HFF-Myc (cell line): ENCODE results near the gene ADAP1.

ENCODE experiments used
- DNase-seq: peaks from one replicate; pipeline ENCODE4 v3.0.0-alpha.2; 2011; ENCODE audit warnings: low read depth; ENCODE audit errors: extremely low read depth
- H3K4me3 ChIP-seq: replicated peaks from 2 replicates; pipeline ENCODE4 v1.5.1; 2011; ENCODE audit warnings: low read depth, mild to moderate bottlenecking, control low read depth, low read length
- CTCF ChIP-seq: IDR thresholded peaks from 2 replicates; pipeline ENCODE4 v1.5.1; 2012; ENCODE audit warnings: mild to moderate bottlenecking, low read depth, low read length, control low read depth; ENCODE audit errors: missing control alignments

The ADAP1 gene

DNA sequence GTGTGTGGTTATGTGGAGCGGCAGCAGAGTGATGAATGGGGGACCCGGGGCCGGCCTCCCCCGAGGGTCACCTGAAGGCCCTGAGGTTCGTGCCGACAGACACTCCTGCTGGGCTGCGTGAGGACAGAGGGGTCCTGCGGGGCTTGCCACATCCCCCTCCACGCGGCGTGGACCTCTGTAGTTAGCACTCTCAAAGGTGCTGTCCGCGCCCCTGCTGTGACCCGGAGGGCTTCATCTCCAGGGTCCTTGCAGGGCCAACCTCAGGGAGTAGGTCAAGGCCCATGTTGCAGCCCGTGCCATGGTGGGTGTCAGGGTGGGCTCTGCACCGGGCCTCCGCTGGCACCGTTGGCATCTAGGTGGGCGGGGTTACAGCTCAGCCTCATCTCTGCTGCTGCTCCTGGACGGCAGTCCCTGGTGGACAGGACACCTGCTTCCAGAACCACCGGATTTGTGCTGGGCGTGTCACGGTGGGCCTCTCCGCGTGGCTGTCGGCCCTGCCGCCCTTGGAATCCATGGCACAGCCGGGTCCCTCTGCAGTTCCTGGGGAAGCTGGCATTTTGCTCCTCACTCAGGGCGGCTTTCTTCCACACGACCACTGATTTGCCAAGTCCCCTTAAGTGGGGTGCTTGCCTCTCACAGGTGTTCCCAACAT lies 97.9 kb downstream of the ADAP1 start:
- no peak for DNase-seq
- TF ChIP-seq CTCF = no peak
- H3K4me3 ChIP-seq = no peak overlapping the region

GRCh38 chr7:855686-856369 lies 98.7 kb downstream of the ADAP1 start:
- H3K4me3 ChIP-seq = no peak overlapping the region

GRCh38 chr7:854118-854775 lies 100.2 kb downstream of the ADAP1 start:
- no peak for DNase-seq
- no peak for TF ChIP-seq CTCF
- H3K4me3 ChIP-seq = no peak overlapping the region

More at GRCh38 chr7:855686-856369, 98.7 kb downstream of the ADAP1 start:
- DNase-seq = no peak
- no peak for TF ChIP-seq CTCF

DNA sequence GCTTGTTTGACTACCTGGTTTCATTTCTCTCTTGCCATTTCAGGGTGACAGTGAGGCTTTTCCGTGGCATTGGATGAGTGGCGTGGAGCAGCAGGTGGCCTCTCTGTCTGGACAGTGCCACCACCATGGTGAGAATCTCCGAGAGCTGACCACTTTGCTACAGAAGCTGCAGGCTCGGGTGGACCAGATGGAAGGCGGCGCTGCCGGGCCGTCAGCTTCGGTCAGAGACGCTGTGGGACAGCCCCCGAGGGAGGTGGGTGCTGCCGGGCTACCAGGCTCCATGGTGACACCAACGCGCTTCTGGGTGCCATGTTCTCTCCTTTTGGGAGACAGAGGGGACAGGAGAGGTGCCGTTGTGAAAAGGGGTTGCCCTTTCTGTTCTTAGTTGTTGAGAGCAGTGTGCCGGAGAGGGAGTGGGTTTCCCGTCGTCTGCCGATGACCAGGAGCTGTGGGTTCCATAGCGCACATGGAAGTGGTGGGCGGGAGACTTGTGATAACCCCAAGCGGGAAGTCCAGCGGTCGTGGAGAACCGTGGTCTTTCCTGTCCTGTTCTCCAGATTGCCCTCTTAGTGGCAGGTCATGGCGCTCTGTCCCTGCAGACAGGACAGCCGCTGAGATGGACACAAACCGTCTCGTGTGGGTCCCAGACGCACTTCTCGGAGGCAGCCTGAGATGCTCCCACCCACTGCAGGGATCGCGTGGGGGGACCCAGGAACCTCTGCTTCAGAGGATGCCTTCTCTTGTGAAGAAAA lies 100.9 kb downstream of the ADAP1 start:
- DNase-seq = no peak
- H3K4me3 ChIP-seq = no peak overlapping the region
- TF ChIP-seq CTCF = no peak

DNA sequence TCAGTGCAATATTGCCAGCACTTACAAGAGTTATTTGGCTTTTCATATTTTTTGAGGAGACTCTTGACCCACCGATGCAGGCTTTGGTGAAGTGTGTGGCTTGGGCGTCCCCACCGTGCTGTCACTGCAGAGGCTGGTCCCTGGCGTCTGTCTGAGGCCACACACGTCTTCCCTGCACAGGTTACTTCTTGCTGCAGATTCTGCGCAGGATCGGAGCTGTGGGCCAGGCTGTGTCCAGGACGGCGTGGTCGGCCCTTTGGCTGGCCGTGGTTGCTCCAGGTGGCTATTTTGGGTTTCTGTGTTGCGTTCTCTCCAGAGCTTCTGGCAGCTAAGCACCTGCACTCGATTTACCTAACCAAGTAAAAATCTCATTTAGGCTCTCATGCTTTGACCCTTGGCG lies 103.3 kb downstream of the ADAP1 start:
- TF ChIP-seq CTCF = no peak
- DNase-seq = no peak
- no peak overlapping the region for H3K4me3 ChIP-seq

DNA sequence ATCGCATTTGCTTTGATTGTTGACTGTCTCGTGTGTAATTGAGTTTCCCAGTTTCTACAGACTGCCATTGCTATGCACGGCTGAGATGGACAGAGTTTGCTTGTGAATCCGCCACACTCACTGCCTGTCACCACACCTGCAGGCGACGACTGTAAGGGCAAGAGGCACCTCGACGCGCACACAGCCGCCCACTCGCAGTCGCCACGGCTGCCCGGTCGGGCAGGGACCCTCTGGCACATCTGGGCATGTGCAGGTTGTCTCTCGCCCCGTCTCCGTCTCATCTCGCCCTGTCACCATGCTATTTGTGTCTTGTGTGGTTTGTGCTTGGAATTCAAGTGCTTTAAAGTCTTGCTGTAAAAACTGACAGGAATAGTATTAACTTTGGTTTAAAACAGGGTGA lies 104.7 kb downstream of the ADAP1 start:
- no peak for DNase-seq
- no peak for TF ChIP-seq CTCF

More for the DNA sequence above, 104.7 kb downstream of the ADAP1 start:
- H3K4me3 ChIP-seq = no peak overlapping the region
